ENCODE measurements around the gene PIN1. TPM values are rescaled to one million over a fixed set of nuclear protein-coding genes. Genes with fewer than 3 reads are reported as not detected.

Gene PIN1
- total and polyA plus RNA-seq, 9 donors: 6.3 to 94.2 (median 61.0) TPM

- H3K27ac ChIP-seq: no peak overlapping the region
- intact Hi-C loops (cut with DNase I): no loop called here
- H3K36me3 ChIP-seq: no peaks in the 10 kb centered on the region
- 85 to 91% (median 89%) methylated on average over 8 of the region's 8 CpGs for WGBS, 3 donors
- DNase-seq: no peak
- no peak overlapping the region for H3K4me3 ChIP-seq
- no peak for TF ChIP-seq EP300 (IDR thresholded peaks at IDR 0.05)
- no peak for TF ChIP-seq CTCF (IDR thresholded peaks at IDR 0.05)
- TF ChIP-seq POLR2A (IDR thresholded peaks at IDR 0.05): no peak
- no peaks in the 10 kb centered on the region for H3K9me3 ChIP-seq
- H3K27me3 ChIP-seq: no peaks in the 10 kb centered on the region
- no peaks in the 10 kb centered on the region for H3K4me1 ChIP-seq (ENCODE audit: insufficient read depth)
Measured at GRCh38 chr19:9860407-9860806, 25.3 kb downstream of the PIN1 start.

GRCh38 chr19:9861503-9861902 lies 26.4 kb downstream of the PIN1 start:
- intact Hi-C loops (cut with DNase I): no loop called here
- no peak for DNase-seq
- no peak for TF ChIP-seq EP300 (IDR thresholded peaks at IDR 0.05)
- TF ChIP-seq POLR2A (IDR thresholded peaks at IDR 0.05): no peak
- TF ChIP-seq CTCF (IDR thresholded peaks at IDR 0.05): no peak
- Histone ChIP-seq H3K27ac (no peak overlapping the region), H3K4me1 (ENCODE audit: insufficient read depth) (no peaks in the 10 kb centered on the region), H3K27me3 (no peaks in the 10 kb centered on the region), H3K36me3 (no peaks in the 10 kb centered on the region), H3K9me3 (no peaks in the 10 kb centered on the region), H3K4me3 (no peak overlapping the region)
- WGBS, 3 donors: 77 to 95% (median 91%) methylated on average over 1 of the region's 1 CpG

- H3K9me3 ChIP-seq: no peaks in the 10 kb centered on the region
- WGBS, 3 donors: 71 to 84% (median 84%) methylated on average over 4 of the region's 4 CpGs
- intact Hi-C loops (cut with DNase I): no loop called here
Measured at GRCh38 chr19:9862938-9863337, 27.8 kb downstream of the PIN1 start.

GRCh38 chr19:9863759-9864158 lies 28.6 kb downstream of the PIN1 start:
- no peaks in the 10 kb centered on the region for H3K4me1 ChIP-seq (ENCODE audit: insufficient read depth)
- no peak overlapping the region for H3K27ac ChIP-seq
- no peaks in the 10 kb centered on the region for H3K36me3 ChIP-seq
- DNase-seq: no peak
- intact Hi-C loops (cut with DNase I): no loop called here
- WGBS, 3 donors: 71 to 81% (median 73%) methylated on average over 5 of the region's 5 CpGs
- no peaks in the 10 kb centered on the region for H3K27me3 ChIP-seq
- TF ChIP-seq EP300 (IDR thresholded peaks at IDR 0.05) (no peak), POLR2A (IDR thresholded peaks at IDR 0.05) (no peak), CTCF (IDR thresholded peaks at IDR 0.05) (no peak)
- H3K4me3 ChIP-seq: no peak overlapping the region
- no peaks in the 10 kb centered on the region for H3K9me3 ChIP-seq

More at GRCh38 chr19:9862938-9863337, 27.8 kb downstream of the PIN1 start:
- no peaks in the 10 kb centered on the region for H3K4me1 ChIP-seq (ENCODE audit: insufficient read depth)
- H3K4me3 ChIP-seq: no peak overlapping the region
- no peaks in the 10 kb centered on the region for H3K27me3 ChIP-seq
- TF ChIP-seq CTCF (IDR thresholded peaks at IDR 0.05): no peak
- TF ChIP-seq POLR2A (IDR thresholded peaks at IDR 0.05): no peak
- no peak for TF ChIP-seq EP300 (IDR thresholded peaks at IDR 0.05)
- DNase-seq: no peak
- no peak overlapping the region for H3K27ac ChIP-seq
- H3K36me3 ChIP-seq: no peaks in the 10 kb centered on the region
